ENCODE data around the gene SDSL.

DNA sequence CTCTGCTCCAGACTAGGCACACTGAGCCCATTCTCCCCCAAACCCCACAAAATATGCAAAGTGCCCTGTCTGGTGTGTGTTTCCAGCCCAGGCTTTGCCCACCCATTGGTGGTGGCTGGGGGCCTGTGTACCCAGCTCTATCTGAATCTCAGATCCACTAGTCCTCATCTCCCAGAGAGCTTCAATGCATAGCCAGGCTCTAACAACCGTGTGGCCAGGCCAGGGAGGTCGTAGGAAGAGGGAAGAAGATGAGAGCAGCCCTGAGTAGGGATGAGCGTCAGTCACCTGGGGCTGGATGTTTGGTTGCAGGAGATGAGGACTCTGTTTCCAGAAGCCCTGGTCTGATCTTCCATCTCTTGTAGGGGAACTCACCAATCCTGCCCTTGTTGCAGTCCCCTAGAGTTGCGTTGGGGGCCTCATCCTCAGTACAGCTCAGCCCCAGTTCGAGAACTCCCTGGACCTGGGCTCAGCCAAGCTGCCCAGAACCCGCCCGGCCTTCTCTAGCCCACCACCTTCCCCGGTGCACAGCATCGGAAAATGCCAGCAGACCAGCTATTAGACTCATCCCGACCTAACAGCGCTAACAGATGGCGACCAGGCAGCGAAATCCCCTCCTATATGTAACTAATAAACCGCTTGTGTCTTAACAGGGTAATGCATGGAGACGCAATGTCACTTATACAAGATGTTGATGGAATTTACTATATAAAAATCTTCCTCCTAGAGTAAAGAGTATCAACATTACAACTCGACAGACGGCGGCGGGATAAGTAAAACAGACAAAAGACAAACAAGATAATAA lies 52.7 kb downstream of the SDSL start:
- TF ChIP-seq, protein P1, sequence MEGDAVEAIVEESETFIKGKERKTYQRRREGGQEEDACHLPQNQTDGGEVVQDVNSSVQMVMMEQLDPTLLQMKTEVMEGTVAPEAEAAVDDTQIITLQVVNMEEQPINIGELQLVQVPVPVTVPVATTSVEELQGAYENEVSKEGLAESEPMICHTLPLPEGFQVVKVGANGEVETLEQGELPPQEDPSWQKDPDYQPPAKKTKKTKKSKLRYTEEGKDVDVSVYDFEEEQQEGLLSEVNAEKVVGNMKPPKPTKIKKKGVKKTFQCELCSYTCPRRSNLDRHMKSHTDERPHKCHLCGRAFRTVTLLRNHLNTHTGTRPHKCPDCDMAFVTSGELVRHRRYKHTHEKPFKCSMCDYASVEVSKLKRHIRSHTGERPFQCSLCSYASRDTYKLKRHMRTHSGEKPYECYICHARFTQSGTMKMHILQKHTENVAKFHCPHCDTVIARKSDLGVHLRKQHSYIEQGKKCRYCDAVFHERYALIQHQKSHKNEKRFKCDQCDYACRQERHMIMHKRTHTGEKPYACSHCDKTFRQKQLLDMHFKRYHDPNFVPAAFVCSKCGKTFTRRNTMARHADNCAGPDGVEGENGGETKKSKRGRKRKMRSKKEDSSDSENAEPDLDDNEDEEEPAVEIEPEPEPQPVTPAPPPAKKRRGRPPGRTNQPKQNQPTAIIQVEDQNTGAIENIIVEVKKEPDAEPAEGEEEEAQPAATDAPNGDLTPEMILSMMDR (optimal IDR thresholded peaks at IDR 0.05 in 1 of 3, IDR thresholded peaks at IDR 0.05 in 1 of 3, conservative IDR thresholded peaks at IDR 0.05 in 1 of 3; ENCODE audit: extremely low read depth in 1 of 3, insufficient read depth in 2 of 3, low read length in 3 of 3), result no peak
- peak; percentile 65 for TF ChIP-seq EZH2 (IDR thresholded peaks at IDR 0.05; ENCODE audit: low read length)
